ENCODE measurements around the gene SLC47A1.

SLC47A1 gene

DNA sequence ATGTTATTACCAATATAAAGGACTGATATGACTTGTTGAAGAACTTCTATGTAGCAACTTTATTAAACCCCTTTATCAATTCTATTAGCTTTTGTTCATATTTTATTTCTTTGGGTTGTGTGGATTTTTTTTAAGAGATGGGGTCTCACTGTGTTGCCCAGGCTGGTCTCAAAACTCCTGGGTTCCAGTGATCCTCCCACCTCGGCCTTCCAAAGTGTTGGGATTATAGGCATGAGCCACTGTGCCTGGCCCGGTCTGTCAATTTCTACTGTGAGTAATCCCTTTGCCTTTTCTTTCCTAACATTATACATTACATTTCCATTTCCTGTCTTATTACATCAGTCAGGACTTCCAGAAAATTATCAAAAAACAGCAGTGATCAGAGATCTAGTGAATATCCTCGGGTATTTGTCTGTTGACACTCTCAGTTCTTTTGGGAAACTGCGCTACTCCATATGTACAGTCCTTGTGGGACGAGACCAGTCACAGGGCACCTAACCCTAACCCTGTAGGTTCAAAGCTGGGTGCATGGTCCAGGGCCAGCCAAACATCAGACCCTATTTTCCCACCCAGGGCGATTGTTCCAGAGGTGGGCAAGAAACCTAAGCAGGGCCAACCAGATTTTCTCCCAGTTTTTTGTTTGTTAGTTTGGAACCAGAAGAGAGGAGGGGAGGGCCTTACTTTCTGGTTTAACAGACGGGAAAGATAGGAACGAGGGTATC is 1.7 kb upstream of the SLC47A1 start:
- H3K27me3 ChIP-seq (ENCODE audit: insufficient read depth, poor library complexity, severe bottlenecking) = no peaks in the 10 kb centered on the region
- DNase-seq (ENCODE audit: low read depth in 1 of 2, low spot score in 1 of 2) = no peak
- no peak overlapping the region for H3K4me3 ChIP-seq (replicated peaks; ENCODE audit: insufficient read depth, low read length)
- no peak overlapping the region for H3K27ac ChIP-seq (replicated peaks)
- TF ChIP-seq POLR2AphosphoS5 (IDR thresholded peaks at IDR 0.05; ENCODE audit: low read depth) (no peak), GABPA (IDR thresholded peaks at IDR 0.05; ENCODE audit: low read depth) (no peak), SPI1 (IDR thresholded peaks at IDR 0.05; ENCODE audit: borderline replicate concordance, low read depth) (no peak)
- TF ChIP-seq, protein P1, sequence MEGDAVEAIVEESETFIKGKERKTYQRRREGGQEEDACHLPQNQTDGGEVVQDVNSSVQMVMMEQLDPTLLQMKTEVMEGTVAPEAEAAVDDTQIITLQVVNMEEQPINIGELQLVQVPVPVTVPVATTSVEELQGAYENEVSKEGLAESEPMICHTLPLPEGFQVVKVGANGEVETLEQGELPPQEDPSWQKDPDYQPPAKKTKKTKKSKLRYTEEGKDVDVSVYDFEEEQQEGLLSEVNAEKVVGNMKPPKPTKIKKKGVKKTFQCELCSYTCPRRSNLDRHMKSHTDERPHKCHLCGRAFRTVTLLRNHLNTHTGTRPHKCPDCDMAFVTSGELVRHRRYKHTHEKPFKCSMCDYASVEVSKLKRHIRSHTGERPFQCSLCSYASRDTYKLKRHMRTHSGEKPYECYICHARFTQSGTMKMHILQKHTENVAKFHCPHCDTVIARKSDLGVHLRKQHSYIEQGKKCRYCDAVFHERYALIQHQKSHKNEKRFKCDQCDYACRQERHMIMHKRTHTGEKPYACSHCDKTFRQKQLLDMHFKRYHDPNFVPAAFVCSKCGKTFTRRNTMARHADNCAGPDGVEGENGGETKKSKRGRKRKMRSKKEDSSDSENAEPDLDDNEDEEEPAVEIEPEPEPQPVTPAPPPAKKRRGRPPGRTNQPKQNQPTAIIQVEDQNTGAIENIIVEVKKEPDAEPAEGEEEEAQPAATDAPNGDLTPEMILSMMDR (IDR thresholded peaks at IDR 0.05; ENCODE audit: insufficient read depth, low read length) = no peak
- TF ChIP-seq, protein P2, sequence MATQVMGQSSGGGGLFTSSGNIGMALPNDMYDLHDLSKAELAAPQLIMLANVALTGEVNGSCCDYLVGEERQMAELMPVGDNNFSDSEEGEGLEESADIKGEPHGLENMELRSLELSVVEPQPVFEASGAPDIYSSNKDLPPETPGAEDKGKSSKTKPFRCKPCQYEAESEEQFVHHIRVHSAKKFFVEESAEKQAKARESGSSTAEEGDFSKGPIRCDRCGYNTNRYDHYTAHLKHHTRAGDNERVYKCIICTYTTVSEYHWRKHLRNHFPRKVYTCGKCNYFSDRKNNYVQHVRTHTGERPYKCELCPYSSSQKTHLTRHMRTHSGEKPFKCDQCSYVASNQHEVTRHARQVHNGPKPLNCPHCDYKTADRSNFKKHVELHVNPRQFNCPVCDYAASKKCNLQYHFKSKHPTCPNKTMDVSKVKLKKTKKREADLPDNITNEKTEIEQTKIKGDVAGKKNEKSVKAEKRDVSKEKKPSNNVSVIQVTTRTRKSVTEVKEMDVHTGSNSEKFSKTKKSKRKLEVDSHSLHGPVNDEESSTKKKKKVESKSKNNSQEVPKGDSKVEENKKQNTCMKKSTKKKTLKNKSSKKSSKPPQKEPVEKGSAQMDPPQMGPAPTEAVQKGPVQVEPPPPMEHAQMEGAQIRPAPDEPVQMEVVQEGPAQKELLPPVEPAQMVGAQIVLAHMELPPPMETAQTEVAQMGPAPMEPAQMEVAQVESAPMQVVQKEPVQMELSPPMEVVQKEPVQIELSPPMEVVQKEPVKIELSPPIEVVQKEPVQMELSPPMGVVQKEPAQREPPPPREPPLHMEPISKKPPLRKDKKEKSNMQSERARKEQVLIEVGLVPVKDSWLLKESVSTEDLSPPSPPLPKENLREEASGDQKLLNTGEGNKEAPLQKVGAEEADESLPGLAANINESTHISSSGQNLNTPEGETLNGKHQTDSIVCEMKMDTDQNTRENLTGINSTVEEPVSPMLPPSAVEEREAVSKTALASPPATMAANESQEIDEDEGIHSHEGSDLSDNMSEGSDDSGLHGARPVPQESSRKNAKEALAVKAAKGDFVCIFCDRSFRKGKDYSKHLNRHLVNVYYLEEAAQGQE (IDR thresholded peaks at IDR 0.05; ENCODE audit: insufficient replicate concordance, low read depth) = no peak

DNA sequence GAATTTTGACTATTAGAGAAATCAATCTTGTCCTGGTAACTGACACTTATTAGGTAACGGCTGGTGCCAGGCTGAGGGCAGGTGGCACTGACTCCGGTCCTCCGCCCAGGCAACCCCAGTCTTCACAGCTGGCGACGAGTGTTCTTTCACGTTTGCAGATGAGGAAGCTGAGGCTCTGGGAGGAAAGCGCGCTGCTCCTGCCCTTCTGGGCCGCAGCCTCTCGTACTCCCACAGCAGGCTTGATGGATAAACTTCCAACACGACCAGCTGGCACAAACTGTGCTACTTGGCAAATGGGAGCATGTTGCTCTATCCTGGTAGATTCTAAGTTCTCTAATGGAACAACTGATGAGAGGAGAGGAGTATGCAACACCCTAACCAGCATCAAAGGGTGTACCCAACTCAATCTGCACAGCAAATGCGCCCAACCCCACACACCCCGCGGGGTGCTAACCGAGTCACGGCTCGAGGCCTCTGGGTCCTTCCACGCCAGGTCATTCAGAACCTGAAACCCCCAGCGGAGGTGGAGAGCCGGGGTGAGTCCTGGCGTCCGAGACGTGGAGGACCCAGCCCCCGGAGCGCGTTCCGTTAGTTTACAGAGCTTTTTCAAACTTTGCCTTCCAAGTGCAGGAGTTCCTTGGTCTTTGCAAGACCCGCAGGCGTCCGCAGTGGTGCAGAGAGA is 477 bp upstream of the SLC47A1 start:
- no peak overlapping the region for H3K27ac ChIP-seq (replicated peaks)
- no peaks in the 10 kb centered on the region for H3K27me3 ChIP-seq (ENCODE audit: insufficient read depth, poor library complexity, severe bottlenecking)
- no peak overlapping the region for H3K4me3 ChIP-seq (replicated peaks; ENCODE audit: insufficient read depth, low read length)
- TF ChIP-seq, protein P2 (IDR thresholded peaks at IDR 0.05; ENCODE audit: insufficient replicate concordance, low read depth) = no peak
- TF ChIP-seq SPI1 (IDR thresholded peaks at IDR 0.05; ENCODE audit: borderline replicate concordance, low read depth) (no peak), POLR2AphosphoS5 (IDR thresholded peaks at IDR 0.05; ENCODE audit: low read depth) (no peak), GABPA (IDR thresholded peaks at IDR 0.05; ENCODE audit: low read depth) (no peak)
- TF ChIP-seq, protein P1 (IDR thresholded peaks at IDR 0.05; ENCODE audit: insufficient read depth, low read length) = no peak
- DNase-seq (ENCODE audit: low read depth in 1 of 2, low spot score in 1 of 2) = no peak

DNA sequence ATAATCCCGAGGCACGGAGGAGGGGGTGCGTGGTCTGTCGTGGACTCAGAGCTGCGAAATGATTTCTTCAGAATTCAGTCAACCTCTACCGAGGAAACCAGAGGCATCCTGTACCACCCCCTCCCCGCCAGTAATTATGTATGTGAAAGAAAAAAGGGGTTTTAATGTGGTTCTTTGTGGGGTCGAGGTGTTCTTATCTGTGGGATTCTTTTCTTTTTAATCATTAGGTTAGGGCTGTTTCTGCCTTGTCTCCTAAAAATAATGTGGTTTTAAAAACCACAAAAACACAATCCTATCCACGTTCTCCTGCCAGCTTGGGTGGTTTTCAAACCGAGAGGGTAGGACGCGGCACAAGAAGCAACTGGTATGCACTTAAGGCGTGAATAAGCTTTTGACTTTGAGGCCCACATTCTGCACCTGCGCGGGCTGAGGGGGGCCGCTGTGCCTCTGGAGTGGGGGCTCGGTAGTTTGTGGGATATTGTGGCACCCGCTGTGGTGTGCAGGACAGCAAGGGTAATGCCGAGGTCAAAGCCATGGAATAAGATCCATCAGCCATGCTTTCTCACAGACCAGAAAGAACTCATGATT is 1.0 kb downstream of the SLC47A1 start:
- Histone ChIP-seq H3K27ac (replicated peaks) (no peak overlapping the region; the same call in 1 of the 2 replicates), H3K4me3 (replicated peaks; ENCODE audit: insufficient read depth, low read length) (no peak overlapping the region), H3K27me3 (ENCODE audit: insufficient read depth, poor library complexity, severe bottlenecking) (no peaks in the 10 kb centered on the region)
- no peak for DNase-seq (ENCODE audit: low read depth in 1 of 2, low spot score in 1 of 2)
- TF ChIP-seq SPI1 (IDR thresholded peaks at IDR 0.05; ENCODE audit: borderline replicate concordance, low read depth) = no peak
- TF ChIP-seq, protein P2 (IDR thresholded peaks at IDR 0.05; ENCODE audit: insufficient replicate concordance, low read depth) = no peak
- no peak for TF ChIP-seq POLR2AphosphoS5 (IDR thresholded peaks at IDR 0.05; ENCODE audit: low read depth)
- TF ChIP-seq, protein P1 (IDR thresholded peaks at IDR 0.05; ENCODE audit: insufficient read depth, low read length) = no peak
- TF ChIP-seq GABPA (IDR thresholded peaks at IDR 0.05; ENCODE audit: low read depth) = no peak
